Measurements from ENCODE around the gene FOXN3. TPM values are rescaled to one million over a fixed set of nuclear protein-coding genes. Genes with fewer than 3 reads are reported as not detected.

FOXN3 gene
- total and polyA plus RNA-seq, 10 of the 15 experiments (the other 5 are each of a cell fraction or from before 2014, with no cell fraction given), result 4.5 to 68.9 (median 29.7) TPM

DNA sequence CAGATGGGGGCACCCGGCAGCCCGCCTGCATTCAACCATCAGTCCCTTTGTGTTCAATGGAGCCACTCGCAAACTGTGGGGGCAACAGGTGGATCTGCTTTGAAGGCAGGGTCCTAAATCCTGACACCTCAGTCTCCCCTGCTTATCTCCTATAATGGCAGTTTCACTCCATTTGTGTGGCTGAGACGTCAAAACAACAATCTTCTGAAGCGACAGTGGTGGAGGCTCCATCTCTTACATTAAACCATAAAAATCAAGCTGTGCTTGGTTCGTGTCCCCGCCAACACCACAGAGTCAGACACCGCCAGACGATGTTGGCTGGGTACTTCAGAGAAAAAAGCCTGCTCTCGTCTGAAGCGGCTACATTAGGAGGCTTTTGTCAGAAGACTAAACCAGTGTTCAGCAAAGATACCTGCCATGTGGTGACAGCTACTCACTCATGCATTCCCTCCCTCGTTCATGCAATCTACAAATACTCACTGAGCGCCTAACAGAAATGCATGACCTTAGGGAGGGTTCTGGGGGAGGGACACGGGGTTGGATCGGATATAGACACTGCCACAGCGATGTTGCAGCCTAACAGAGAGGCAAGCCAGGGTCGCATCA lies 253.9 kb downstream of the FOXN3 start:
- no peak for ATAC-seq
- Histone ChIP-seq H2AFZ (ENCODE audit: control insufficient read depth, low read depth, low read length) (no peak overlapping the region), H3K27ac (ENCODE audit: control insufficient read depth, insufficient read depth) (no peak overlapping the region), H3K9ac (ENCODE audit: control insufficient read depth, insufficient read depth, low read length) (no peak overlapping the region), H3K27me3 (replicated peaks in 1 of 2; ENCODE audit: control insufficient read depth in 2 of 2, insufficient read depth in 2 of 2, low read length in 1 of 2) (no peaks in the 10 kb centered on the region), H3K4me2 (ENCODE audit: control insufficient read depth, insufficient read depth) (no peak overlapping the region), H3K36me3 (ENCODE audit: control insufficient read depth in 2 of 2, insufficient read depth in 2 of 2, low read length in 1 of 2) (peaks cover 5 to 12% of the 10 kb centered on the region in 2 experiments; a peak in 3 of 4 replicates), H4K20me1 (ENCODE audit: control insufficient read depth, insufficient read depth) (no peaks in the 10 kb centered on the region), H3K4me1 (ENCODE audit: control insufficient read depth, insufficient read depth, low read length) (peaks cover 19% of the 10 kb centered on the region), H3K79me2 (ENCODE audit: control insufficient read depth, insufficient read depth, low read length) (no peaks in the 10 kb centered on the region; the same call in 1 of the 2 replicates), H3K9me3 (replicated peaks; ENCODE audit: control insufficient read depth, insufficient read depth, low read length) (no peaks in the 10 kb centered on the region), H3K4me3 (no peak overlapping the region)
- TF ChIP-seq, protein P1, sequence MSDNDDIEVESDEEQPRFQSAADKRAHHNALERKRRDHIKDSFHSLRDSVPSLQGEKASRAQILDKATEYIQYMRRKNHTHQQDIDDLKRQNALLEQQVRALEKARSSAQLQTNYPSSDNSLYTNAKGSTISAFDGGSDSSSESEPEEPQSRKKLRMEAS (IDR thresholded peaks at IDR 0.05; ENCODE audit: low read depth, low read length), result no peak
- TF ChIP-seq, protein P2, sequence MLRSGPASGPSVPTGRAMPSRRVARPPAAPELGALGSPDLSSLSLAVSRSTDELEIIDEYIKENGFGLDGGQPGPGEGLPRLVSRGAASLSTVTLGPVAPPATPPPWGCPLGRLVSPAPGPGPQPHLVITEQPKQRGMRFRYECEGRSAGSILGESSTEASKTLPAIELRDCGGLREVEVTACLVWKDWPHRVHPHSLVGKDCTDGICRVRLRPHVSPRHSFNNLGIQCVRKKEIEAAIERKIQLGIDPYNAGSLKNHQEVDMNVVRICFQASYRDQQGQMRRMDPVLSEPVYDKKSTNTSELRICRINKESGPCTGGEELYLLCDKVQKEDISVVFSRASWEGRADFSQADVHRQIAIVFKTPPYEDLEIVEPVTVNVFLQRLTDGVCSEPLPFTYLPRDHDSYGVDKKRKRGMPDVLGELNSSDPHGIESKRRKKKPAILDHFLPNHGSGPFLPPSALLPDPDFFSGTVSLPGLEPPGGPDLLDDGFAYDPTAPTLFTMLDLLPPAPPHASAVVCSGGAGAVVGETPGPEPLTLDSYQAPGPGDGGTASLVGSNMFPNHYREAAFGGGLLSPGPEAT (IDR thresholded peaks at IDR 0.05; ENCODE audit: low read depth), result no peak
- TF ChIP-seq IKZF2 (IDR thresholded peaks at IDR 0.05) (no peak), ZNF622 (IDR thresholded peaks at IDR 0.05) (no peak), CBFB (IDR thresholded peaks at IDR 0.05; ENCODE audit: low read depth) (no peak), FOS (IDR thresholded peaks at IDR 0.05; ENCODE audit: borderline replicate concordance, extremely low read depth, insufficient read length) (no peak), RBBP5 (conservative IDR thresholded peaks at IDR 0.05) (no peak), CHD1 (IDR thresholded peaks at IDR 0.05; ENCODE audit: low read depth, low read length) (no peak), TCF12 (IDR thresholded peaks at IDR 0.05; ENCODE audit: low read depth, low read length) (no peak), KLF5 (IDR thresholded peaks at IDR 0.05; ENCODE audit: partially characterized antibody) (no peak), FOXK2 (IDR thresholded peaks at IDR 0.05) (no peak), ATF7 (IDR thresholded peaks at IDR 0.05; ENCODE audit: low read depth) (no peak), ZBED1 (IDR thresholded peaks at IDR 0.05; ENCODE audit: borderline replicate concordance) (no peak), NFYB (IDR thresholded peaks at IDR 0.05; ENCODE audit: insufficient read depth, low read depth, low read length) (no peak), TCF3 (IDR thresholded peaks at IDR 0.05; ENCODE audit: borderline replicate concordance, insufficient read depth, low read depth, low read length) (no peak), BMI1 (IDR thresholded peaks at IDR 0.05; ENCODE audit: borderline replicate concordance) (no peak)
- TF ChIP-seq, protein P3, sequence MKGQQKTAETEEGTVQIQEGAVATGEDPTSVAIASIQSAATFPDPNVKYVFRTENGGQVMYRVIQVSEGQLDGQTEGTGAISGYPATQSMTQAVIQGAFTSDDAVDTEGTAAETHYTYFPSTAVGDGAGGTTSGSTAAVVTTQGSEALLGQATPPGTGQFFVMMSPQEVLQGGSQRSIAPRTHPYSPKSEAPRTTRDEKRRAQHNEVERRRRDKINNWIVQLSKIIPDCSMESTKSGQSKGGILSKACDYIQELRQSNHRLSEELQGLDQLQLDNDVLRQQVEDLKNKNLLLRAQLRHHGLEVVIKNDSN (IDR thresholded peaks at IDR 0.05; ENCODE audit: borderline replicate concordance, extremely low read length, insufficient read depth, low read depth, low read length), result no peak
- TF ChIP-seq, protein P4, sequence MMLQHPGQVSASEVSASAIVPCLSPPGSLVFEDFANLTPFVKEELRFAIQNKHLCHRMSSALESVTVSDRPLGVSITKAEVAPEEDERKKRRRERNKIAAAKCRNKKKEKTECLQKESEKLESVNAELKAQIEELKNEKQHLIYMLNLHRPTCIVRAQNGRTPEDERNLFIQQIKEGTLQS (IDR thresholded peaks at IDR 0.05; ENCODE audit: borderline replicate concordance, extremely low read depth, low read depth, low read length), result no peak
- TF ChIP-seq, protein P5, sequence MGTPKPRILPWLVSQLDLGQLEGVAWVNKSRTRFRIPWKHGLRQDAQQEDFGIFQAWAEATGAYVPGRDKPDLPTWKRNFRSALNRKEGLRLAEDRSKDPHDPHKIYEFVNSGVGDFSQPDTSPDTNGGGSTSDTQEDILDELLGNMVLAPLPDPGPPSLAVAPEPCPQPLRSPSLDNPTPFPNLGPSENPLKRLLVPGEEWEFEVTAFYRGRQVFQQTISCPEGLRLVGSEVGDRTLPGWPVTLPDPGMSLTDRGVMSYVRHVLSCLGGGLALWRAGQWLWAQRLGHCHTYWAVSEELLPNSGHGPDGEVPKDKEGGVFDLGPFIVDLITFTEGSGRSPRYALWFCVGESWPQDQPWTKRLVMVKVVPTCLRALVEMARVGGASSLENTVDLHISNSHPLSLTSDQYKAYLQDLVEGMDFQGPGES (IDR thresholded peaks at IDR 0.05), result no peak
- in situ Hi-C loops (cut with MboI), result loop anchor here (10.0 kb wide), 1 partner anchor 262 kb away; no protein-coding TSS in a partner anchor
- RAD21 ChIA-PET (ENCODE audit: unreplicated experiment), result no interaction called here
- CTCF ChIA-PET, result no interaction called here
- no peak for FAIRE-seq
- WGBS (ENCODE audit: insufficient coverage, insufficient replicate concordance, low lambda C conversion rate, missing lambda C conversion rate), result 96% methylated on average over 17 of the region's 17 CpGs
- no TSS peak for BruUV-seq (replicated peaks)
- POLR2A ChIA-PET, result no interaction called here
- SMC1A ChIA-PET (ENCODE audit: uncharacterized antibody, unreplicated experiment), result interaction anchor here (3.7 to 4.6 kb wide), 2 partner anchors 9 to 14 kb away, joined by 11 to 36 read pairs; no protein-coding TSS in a partner anchor
- no peak for DNase-seq (ENCODE audit: low read depth, low spot score)
- intact Hi-C loops (cut with micrococcal nuclease; ENCODE audit: unreplicated experiment), result no loop called here
